SK-N-SH treated with all-trans-retinoic acid at 6 μM for 48 hours (cell line): ENCODE results near the gene STK33.

Source experiments
- ATAC-seq: fragments of 200-7000 bp; cut with Tn5 transposase; 3 replicates; pipeline ENCODE4 v1.9.1; 2020; ENCODE audit warnings: mild to moderate bottlenecking, moderate library complexity
- ARNTL ChIP-seq: fragments of 450-650 bp; formaldehyde crosslinking; IDR thresholded peaks from 2 replicates; pipeline ENCODE4 v1.5.0; 2020; ENCODE audit warnings: low read depth, mild to moderate bottlenecking, moderate library complexity, borderline replicate concordance
- BACH2 ChIP-seq: fragments of 250-450 bp; sonication (Bioruptor Pico); IDR thresholded peaks from 2 replicates; pipeline ENCODE4 v1.9.0; 2021; ENCODE audit warnings: mild to moderate bottlenecking, borderline replicate concordance
- CSDC2 ChIP-seq: fragments of 250-450 bp; sonication (Bioruptor Pico); IDR thresholded peaks from 2 replicates; pipeline ENCODE4 v1.5.0; 2020; ENCODE audit warnings: mild to moderate bottlenecking, moderate library complexity
- ESRRG ChIP-seq: fragments of 250-450 bp; sonication (Bioruptor Pico); IDR thresholded peaks from 2 replicates; pipeline ENCODE4 v1.6.1; 2021; ENCODE audit warnings: mild to moderate bottlenecking
- GLIS3 ChIP-seq: fragments of 250-450 bp; sonication (Bioruptor Pico); IDR thresholded peaks from 2 replicates; pipeline ENCODE4 v1.5.0; 2020; ENCODE audit warnings: mild to moderate bottlenecking, moderate library complexity
- ISL1 ChIP-seq: fragments of 250-450 bp; sonication (Bioruptor Pico); IDR thresholded peaks from 2 replicates; pipeline ENCODE4 v2.1.2; 2022; ENCODE audit warnings: mild to moderate bottlenecking, moderate library complexity
- OSR1 ChIP-seq: fragments of 250-450 bp; sonication (Bioruptor Pico); IDR thresholded peaks from 2 replicates; pipeline ENCODE4 v1.8.0; 2022; ENCODE audit warnings: moderate library complexity, mild to moderate bottlenecking, inconsistent platforms
- RARB ChIP-seq: fragments of 250-450 bp; sonication (Bioruptor Pico); IDR thresholded peaks from 2 replicates; pipeline ENCODE4 v1.8.0; 2021; ENCODE audit warnings: mild to moderate bottlenecking, moderate library complexity
- SNAI2 ChIP-seq: fragments of 250-450 bp; sonication (Bioruptor Pico); IDR thresholded peaks from 2 replicates; pipeline ENCODE4 v1.5.0; 2020; ENCODE audit warnings: mild to moderate bottlenecking, moderate library complexity
- TCF4 ChIP-seq: fragments of 250-450 bp; sonication (Bioruptor Pico); IDR thresholded peaks from 2 replicates; pipeline ENCODE4 v1.8.0; 2021; ENCODE audit warnings: mild to moderate bottlenecking, moderate library complexity, borderline replicate concordance
- TOX ChIP-seq: fragments of 250-450 bp; sonication (Bioruptor Pico); IDR thresholded peaks from 2 replicates; pipeline ENCODE4 v1.8.0; 2021; ENCODE audit warnings: mild to moderate bottlenecking, moderate library complexity, borderline replicate concordance
- ZC3H10 ChIP-seq: fragments of 250-450 bp; sonication (Bioruptor Pico); IDR thresholded peaks from 2 replicates; pipeline ENCODE4 v1.5.1; 2021; ENCODE audit warnings: mild to moderate bottlenecking, moderate library complexity
- ZFP3 ChIP-seq: fragments of 250-450 bp; sonication (Bioruptor Pico); IDR thresholded peaks from 2 replicates; pipeline ENCODE4 v1.5.0; 2020; ENCODE audit warnings: mild to moderate bottlenecking, moderate library complexity
- ZFP30 ChIP-seq: fragments of 450-650 bp; formaldehyde crosslinking; IDR thresholded peaks from 2 replicates; pipeline ENCODE4 v1.5.0; 2022; ENCODE audit warnings: mild to moderate bottlenecking, moderate library complexity
- ZNF565 ChIP-seq: fragments of 450-650 bp; formaldehyde crosslinking; conservative IDR thresholded peaks from 2 replicates; pipeline ENCODE4 v1.5.0; 2020; ENCODE audit warnings: low read depth, mild to moderate bottlenecking, moderate library complexity
- ZNF70 ChIP-seq: fragments of 450-650 bp; formaldehyde crosslinking; IDR thresholded peaks from 2 replicates; pipeline ENCODE4 v1.5.0; 2020; ENCODE audit warnings: mild to moderate bottlenecking, moderate library complexity
- ZNF8 ChIP-seq: fragments of 450-650 bp; formaldehyde crosslinking; IDR thresholded peaks from 2 replicates; pipeline ENCODE4 v1.5.0; 2020; ENCODE audit warnings: mild to moderate bottlenecking, moderate library complexity
- TF ChIP-seq, protein P1 (sequence below): fragments of 250-450 bp; sonication (Bioruptor Pico); IDR thresholded peaks from 2 replicates; pipeline ENCODE4 v1.8.0; 2020; ENCODE audit warnings: mild to moderate bottlenecking, moderate library complexity, borderline replicate concordance
- TF ChIP-seq, protein P2 (sequence below): fragments of 250-450 bp; sonication (Bioruptor Pico); IDR thresholded peaks from 2 replicates; pipeline ENCODE4 v1.5.1; 2021; ENCODE audit warnings: mild to moderate bottlenecking, moderate library complexity
- TF ChIP-seq, protein P3 (sequence below): fragments of 250-450 bp; sonication (Bioruptor Pico); IDR thresholded peaks from 2 replicates; pipeline ENCODE4 v1.8.0; 2021; ENCODE audit warnings: low read depth, mild to moderate bottlenecking, moderate library complexity, borderline replicate concordance
- TF ChIP-seq, protein P4 (sequence below): fragments of 250-450 bp; sonication (Bioruptor Pico); IDR thresholded peaks from 2 replicates; pipeline ENCODE4 v1.5.1; 2020; ENCODE audit warnings: low read depth, mild to moderate bottlenecking, moderate library complexity
- TF ChIP-seq, protein P5 (sequence below): fragments of 250-450 bp; sonication (Bioruptor Pico); IDR thresholded peaks from 2 replicates; pipeline ENCODE4 v1.5.0; 2020; ENCODE audit warnings: mild to moderate bottlenecking, moderate library complexity

Gene STK33

DNA sequence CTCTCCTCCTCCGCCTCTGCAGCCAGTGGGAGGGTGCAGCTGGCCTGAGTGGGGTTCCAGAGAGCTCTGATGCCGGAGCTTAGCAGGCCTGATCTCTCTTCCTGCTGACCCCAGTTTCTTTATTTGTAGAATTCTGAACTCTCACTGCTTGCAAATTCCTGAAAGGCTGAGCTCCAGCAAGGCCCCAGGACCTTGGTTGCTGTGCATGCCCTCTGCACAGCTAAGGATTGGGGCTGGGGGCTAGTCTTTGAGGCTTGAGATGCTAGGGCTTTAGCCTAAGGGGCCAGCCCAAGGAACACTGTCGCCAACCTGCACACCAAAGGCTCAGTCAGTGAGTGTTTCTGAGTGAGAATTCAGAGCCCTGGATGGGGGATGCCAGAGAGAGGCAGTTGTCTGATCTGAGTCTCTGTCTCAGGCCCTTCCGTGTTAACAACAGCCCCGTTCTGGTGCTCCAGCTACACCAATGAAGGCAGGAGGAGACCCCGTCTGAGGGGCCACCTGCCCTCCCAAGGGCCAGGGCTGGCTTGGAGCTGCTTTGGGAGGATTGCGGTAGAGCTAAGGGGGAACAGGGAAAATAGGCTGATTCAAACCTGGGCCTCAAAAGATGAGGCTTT is 224.3 kb downstream of the STK33 start (continued):
- TF ChIP-seq, protein P1, sequence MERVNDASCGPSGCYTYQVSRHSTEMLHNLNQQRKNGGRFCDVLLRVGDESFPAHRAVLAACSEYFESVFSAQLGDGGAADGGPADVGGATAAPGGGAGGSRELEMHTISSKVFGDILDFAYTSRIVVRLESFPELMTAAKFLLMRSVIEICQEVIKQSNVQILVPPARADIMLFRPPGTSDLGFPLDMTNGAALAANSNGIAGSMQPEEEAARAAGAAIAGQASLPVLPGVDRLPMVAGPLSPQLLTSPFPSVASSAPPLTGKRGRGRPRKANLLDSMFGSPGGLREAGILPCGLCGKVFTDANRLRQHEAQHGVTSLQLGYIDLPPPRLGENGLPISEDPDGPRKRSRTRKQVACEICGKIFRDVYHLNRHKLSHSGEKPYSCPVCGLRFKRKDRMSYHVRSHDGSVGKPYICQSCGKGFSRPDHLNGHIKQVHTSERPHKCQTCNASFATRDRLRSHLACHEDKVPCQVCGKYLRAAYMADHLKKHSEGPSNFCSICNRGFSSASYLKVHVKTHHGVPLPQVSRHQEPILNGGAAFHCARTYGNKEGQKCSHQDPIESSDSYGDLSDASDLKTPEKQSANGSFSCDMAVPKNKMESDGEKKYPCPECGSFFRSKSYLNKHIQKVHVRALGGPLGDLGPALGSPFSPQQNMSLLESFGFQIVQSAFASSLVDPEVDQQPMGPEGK (CRISPR knock-in tag): no peak
- no peak for TF ChIP-seq ZFP30

DNA sequence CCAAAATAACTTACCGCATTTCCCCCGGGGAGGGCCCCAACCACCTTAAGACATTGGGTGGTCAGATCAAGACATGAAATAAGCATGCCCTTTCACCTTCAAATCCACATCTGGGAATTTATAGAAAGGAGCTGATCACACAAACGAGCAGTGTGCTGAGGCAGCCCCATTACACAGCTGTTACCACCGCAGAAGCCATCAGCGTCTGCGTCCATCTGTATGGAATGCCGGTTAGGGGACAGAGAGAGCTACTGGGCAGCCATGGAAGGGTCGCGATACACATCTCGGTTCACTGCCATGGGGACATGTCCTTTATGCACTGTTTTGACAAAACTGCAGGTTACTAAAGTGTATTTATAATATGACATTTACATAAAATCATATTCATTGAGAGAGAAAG is 225.3 kb downstream of the STK33 start:
- ATAC-seq: no peak
- no peak for TF ChIP-seq SNAI2 (CRISPR knock-in tag)
- TF ChIP-seq TCF4 (CRISPR knock-in tag): no peak
- TF ChIP-seq ZFP3 (CRISPR knock-in tag): no peak
- no peak for TF ChIP-seq ZC3H10 (CRISPR knock-in tag)
- TF ChIP-seq GLIS3: no peak
- TF ChIP-seq ESRRG (CRISPR knock-in tag): no peak
- no peak for TF ChIP-seq ARNTL (CRISPR knock-in tag)
- no peak for TF ChIP-seq TOX
- TF ChIP-seq, protein P2, sequence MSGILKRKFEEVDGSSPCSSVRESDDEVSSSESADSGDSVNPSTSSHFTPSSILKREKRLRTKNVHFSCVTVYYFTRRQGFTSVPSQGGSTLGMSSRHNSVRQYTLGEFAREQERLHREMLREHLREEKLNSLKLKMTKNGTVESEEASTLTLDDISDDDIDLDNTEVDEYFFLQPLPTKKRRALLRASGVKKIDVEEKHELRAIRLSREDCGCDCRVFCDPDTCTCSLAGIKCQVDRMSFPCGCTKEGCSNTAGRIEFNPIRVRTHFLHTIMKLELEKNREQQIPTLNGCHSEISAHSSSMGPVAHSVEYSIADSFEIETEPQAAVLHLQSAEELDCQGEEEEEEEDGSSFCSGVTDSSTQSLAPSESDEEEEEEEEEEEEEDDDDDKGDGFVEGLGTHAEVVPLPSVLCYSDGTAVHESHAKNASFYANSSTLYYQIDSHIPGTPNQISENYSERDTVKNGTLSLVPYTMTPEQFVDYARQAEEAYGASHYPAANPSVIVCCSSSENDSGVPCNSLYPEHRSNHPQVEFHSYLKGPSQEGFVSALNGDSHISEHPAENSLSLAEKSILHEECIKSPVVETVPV (CRISPR knock-in tag): no peak
- TF ChIP-seq RARB (CRISPR knock-in tag): no peak
- no peak for TF ChIP-seq ZNF8 (CRISPR knock-in tag)
- TF ChIP-seq ISL1 (CRISPR knock-in tag): no peak
- TF ChIP-seq CSDC2 (CRISPR knock-in tag): no peak
- no peak for TF ChIP-seq ZFP30
- TF ChIP-seq OSR1: no peak
- TF ChIP-seq, protein P3, sequence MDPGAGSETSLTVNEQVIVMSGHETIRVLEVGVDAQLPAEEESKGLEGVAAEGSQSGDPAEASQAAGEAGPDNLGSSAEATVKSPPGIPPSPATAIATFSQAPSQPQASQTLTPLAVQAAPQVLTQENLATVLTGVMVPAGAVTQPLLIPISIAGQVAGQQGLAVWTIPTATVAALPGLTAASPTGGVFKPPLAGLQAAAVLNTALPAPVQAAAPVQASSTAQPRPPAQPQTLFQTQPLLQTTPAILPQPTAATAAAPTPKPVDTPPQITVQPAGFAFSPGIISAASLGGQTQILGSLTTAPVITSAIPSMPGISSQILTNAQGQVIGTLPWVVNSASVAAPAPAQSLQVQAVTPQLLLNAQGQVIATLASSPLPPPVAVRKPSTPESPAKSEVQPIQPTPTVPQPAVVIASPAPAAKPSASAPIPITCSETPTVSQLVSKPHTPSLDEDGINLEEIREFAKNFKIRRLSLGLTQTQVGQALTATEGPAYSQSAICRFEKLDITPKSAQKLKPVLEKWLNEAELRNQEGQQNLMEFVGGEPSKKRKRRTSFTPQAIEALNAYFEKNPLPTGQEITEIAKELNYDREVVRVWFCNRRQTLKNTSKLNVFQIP: no peak
- TF ChIP-seq ZNF70 (CRISPR knock-in tag): no peak
- no peak for TF ChIP-seq ZNF565 (CRISPR knock-in tag)
- TF ChIP-seq, protein P4, sequence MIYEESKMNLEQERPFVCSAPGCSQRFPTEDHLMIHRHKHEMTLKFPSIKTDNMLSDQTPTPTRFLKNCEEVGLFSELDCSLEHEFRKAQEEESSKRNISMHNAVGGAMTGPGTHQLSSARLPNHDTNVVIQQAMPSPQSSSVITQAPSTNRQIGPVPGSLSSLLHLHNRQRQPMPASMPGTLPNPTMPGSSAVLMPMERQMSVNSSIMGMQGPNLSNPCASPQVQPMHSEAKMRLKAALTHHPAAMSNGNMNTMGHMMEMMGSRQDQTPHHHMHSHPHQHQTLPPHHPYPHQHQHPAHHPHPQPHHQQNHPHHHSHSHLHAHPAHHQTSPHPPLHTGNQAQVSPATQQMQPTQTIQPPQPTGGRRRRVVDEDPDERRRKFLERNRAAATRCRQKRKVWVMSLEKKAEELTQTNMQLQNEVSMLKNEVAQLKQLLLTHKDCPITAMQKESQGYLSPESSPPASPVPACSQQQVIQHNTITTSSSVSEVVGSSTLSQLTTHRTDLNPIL (CRISPR knock-in tag): no peak
- TF ChIP-seq BACH2 (CRISPR knock-in tag): no peak

DNA sequence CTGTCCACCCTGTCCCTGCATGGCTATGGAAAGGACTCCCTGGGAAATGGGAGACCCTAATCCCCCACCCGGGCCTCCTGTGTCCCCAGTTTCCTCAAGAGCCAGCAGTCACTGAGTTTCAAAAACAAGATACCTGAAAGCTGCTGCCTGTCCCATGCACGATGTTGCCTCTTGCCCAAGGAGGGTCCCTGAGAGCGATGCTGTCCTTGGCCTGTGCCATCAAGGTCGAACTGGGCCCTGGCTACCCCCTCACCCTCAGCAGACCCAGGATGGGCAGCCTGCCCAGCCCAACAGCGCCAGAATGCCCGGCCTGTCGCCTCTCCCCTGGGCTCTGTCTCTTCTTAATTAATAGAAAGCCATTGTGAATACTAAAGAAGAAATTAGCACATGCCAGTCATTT is 225.8 kb downstream of the STK33 start:
- TF ChIP-seq ZFP30 (no peak), ZFP3 (CRISPR knock-in tag) (no peak), GLIS3 (no peak), ZNF565 (CRISPR knock-in tag) (no peak), ESRRG (CRISPR knock-in tag) (no peak), CSDC2 (CRISPR knock-in tag) (no peak), TCF4 (CRISPR knock-in tag) (no peak), ZNF8 (CRISPR knock-in tag) (no peak), BACH2 (CRISPR knock-in tag) (no peak), OSR1 (no peak), ARNTL (CRISPR knock-in tag) (no peak)
- TF ChIP-seq, protein P2 (CRISPR knock-in tag): no peak
- TF ChIP-seq, protein P1 (CRISPR knock-in tag): no peak
- TF ChIP-seq, protein P5, sequence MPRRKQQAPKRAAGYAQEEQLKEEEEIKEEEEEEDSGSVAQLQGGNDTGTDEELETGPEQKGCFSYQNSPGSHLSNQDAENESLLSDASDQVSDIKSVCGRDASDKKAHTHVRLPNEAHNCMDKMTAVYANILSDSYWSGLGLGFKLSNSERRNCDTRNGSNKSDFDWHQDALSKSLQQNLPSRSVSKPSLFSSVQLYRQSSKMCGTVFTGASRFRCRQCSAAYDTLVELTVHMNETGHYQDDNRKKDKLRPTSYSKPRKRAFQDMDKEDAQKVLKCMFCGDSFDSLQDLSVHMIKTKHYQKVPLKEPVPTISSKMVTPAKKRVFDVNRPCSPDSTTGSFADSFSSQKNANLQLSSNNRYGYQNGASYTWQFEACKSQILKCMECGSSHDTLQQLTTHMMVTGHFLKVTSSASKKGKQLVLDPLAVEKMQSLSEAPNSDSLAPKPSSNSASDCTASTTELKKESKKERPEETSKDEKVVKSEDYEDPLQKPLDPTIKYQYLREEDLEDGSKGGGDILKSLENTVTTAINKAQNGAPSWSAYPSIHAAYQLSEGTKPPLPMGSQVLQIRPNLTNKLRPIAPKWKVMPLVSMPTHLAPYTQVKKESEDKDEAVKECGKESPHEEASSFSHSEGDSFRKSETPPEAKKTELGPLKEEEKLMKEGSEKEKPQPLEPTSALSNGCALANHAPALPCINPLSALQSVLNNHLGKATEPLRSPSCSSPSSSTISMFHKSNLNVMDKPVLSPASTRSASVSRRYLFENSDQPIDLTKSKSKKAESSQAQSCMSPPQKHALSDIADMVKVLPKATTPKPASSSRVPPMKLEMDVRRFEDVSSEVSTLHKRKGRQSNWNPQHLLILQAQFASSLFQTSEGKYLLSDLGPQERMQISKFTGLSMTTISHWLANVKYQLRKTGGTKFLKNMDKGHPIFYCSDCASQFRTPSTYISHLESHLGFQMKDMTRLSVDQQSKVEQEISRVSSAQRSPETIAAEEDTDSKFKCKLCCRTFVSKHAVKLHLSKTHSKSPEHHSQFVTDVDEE (CRISPR knock-in tag): no peak
- no peak for ATAC-seq
